Measurements from ENCODE around the gene ZNF584.
A peak's percentile ranks its signal among the peaks of the same experiment; 100 is the strongest.
"Not testable (repeated sequence)": the region's sequence is repeated elsewhere in the genome, so short reads cannot be mapped to it uniquely, and the experiment has no call there.

The ZNF584 gene

DNA sequence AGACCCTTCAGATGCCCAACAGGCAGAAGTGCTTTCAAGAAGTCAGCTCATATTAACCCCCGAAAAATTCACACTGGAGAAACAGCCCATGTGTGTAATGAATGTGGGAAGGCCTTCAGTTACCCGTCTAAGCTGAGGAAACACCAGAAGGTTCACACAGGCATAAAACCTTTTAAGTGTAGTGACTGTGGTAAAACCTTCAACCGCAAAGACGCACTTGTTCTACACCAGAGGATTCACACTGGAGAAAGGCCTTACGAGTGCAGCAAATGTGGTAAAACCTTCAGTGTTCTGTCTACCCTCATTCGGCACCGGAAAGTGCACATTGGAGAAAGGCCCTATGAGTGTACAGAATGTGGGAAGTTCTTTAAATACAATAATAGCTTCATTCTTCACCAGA lies 8.6 kb downstream of the ZNF584 start:
- ChIA-PET CTCF (interaction anchor here (1.2 to 2.1 kb wide), 2 partner anchors 9 to 11 kb away, joined by 3 to 6 read pairs; partner anchors contain the start of gene ZNF584), POLR2A (no interaction called here)
- DNase-seq (ENCODE audit: low read depth, low spot score): no peak
- no peak overlapping the region for H3K4me3 ChIP-seq (ENCODE audit: low read depth, low read length)
- TF ChIP-seq, protein P1, sequence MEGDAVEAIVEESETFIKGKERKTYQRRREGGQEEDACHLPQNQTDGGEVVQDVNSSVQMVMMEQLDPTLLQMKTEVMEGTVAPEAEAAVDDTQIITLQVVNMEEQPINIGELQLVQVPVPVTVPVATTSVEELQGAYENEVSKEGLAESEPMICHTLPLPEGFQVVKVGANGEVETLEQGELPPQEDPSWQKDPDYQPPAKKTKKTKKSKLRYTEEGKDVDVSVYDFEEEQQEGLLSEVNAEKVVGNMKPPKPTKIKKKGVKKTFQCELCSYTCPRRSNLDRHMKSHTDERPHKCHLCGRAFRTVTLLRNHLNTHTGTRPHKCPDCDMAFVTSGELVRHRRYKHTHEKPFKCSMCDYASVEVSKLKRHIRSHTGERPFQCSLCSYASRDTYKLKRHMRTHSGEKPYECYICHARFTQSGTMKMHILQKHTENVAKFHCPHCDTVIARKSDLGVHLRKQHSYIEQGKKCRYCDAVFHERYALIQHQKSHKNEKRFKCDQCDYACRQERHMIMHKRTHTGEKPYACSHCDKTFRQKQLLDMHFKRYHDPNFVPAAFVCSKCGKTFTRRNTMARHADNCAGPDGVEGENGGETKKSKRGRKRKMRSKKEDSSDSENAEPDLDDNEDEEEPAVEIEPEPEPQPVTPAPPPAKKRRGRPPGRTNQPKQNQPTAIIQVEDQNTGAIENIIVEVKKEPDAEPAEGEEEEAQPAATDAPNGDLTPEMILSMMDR (IDR thresholded peaks at IDR 0.05; ENCODE audit: insufficient read depth, low read length, missing control alignments): no peak

DNA sequence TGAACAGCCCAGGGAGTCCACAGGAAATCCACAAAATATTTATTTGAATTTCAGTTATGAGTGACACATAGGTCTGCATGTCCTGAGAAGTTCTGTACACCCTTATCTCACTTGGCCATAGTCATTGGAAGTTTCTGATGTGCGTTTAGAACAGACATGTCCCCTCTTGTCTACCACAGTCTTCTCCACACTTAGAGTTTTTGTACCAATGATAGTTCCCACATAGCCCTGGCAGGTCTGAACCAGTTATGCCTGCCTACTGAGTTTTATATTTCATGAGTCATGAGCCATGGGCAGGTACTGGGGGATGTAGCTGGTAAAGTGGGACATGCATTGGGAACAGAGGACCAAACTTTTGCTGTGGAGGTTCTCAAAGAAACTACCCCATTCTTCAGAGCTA lies 20.2 kb downstream of the ZNF584 start:
- TF ChIP-seq, protein P1 (IDR thresholded peaks at IDR 0.05; ENCODE audit: insufficient read depth, low read length, missing control alignments): no peak
- DNase-seq (ENCODE audit: low read depth, low spot score): no peak
- ChIA-PET POLR2A (no interaction called here), CTCF (no interaction called here)
- no peak overlapping the region for H3K4me3 ChIP-seq (ENCODE audit: low read depth, low read length)

DNA sequence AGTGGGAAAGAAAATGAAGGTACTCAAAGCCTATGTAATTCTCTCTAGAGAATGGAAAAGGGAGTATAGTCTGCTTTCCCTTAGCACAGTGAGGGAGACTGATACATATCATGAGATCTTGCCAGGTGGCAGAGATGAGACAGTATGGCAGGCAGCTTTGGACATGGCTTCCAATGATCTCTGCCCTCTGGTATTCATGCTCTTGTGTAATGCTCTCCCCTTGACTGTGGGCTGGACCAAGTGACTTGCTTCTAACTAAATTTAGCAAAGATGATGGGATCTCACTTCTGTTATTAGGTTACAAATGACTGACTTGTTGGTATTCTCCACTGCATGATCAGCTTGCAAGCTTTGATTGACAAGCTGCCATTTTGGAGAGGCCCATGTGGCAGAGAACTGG lies 21.3 kb downstream of the ZNF584 start:
- CTCF ChIA-PET: interaction anchor here (1.1 kb wide), 1 partner anchor 21 kb away, joined by 3 read pairs; no protein-coding TSS in a partner anchor
- TF ChIP-seq, protein P1 (IDR thresholded peaks at IDR 0.05; ENCODE audit: insufficient read depth, low read length, missing control alignments): no peak
- POLR2A ChIA-PET: interaction anchor here (1.0 kb wide), 1 partner anchor 10 kb away, joined by 3 read pairs; the partner anchor contains the start of gene ZNF132
- no peak overlapping the region for H3K4me3 ChIP-seq (ENCODE audit: low read depth, low read length)
- no peak for DNase-seq (ENCODE audit: low read depth, low spot score)

DNA sequence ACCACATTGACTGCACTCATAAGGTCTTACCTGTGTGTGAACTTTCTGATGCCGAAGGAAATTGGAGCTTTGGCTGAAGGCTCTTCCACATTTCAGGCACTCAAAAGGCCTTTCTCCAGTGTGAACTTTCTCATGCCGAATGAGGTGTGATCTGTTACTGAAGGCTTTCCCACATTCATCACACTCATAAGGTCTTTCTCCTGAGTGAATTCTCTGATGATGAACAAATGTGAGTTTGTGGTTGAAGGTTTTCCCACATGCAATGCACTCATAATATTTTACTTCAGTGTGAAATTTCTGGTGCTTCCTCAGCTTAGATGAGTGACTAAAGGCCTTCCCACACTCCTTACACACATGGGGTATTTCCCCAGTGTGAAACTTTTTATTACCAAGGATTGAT lies 25.8 kb downstream of the ZNF584 start:
- ChIA-PET CTCF (interaction anchor here (0.7 kb wide), 2 partner anchors 15 to 20 kb away, joined by 3 read pairs; no protein-coding TSS in a partner anchor), POLR2A (no interaction called here)
- no peak for DNase-seq (ENCODE audit: low read depth, low spot score)
- TF ChIP-seq, protein P1 (IDR thresholded peaks at IDR 0.05; ENCODE audit: insufficient read depth, low read length, missing control alignments): no peak
- H3K4me3 ChIP-seq (ENCODE audit: low read depth, low read length): no peak overlapping the region

DNA sequence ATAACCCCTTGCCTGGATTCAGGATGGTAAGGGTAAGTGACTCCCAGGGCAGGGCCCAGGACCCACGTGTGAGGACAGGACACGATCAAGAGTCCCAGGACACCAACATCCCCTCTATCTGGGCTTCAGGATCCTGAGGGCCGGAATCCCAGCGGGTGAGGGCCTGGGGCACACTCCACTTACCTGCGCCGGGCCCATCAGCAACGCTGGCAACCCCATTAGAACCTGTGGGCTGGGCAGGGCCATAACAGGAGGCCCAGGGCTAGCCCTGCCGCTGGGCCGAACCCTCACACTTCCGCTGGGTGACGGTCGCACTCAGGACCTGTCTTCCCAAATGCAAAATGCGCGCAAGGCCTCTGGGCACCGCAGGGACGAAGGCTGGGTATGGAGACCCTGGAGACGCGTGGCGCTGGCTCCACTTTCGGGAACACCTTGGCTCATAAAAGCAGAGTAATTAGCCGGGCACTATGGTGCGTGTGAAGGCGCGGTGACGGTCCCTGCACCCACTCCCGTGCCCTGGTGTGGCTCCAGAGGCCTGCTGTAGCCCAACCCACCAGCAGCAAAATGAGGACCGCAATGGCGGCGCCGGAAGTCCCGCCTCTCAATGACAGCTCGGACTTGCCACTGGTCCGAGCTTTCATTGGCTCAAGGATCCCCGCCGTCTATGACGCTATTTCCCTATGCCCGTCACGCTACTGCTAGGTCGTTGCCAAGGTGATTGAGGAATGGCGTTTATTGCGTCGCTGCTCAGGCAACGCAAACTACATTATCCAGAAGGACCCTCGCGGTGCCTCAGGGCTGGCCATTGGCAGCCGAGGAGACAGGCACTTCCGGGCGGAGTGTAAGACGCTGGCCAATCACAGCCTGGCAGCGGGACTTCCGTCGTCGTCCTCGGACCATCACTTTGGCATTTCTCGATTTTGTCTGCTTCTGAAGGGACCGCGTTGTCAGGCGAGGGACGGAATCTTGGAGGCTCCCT lies 31.4 kb downstream of the ZNF584 start, which contains the start of gene ZNF132:
ZNF132 (minus strand) TSS at position 578 of the 979 bp plus-strand sequence; CDS start at position 246, 332 bp downstream.
- H3K4me3 ChIP-seq (ENCODE audit: low read depth, low read length): peak within 1 kb of the TSS; percentile 92
- TF ChIP-seq, protein P1 (IDR thresholded peaks at IDR 0.05; ENCODE audit: insufficient read depth, low read length, missing control alignments): no peak
- DNase-seq (ENCODE audit: low read depth, low spot score): peak; percentile 98
- CTCF ChIA-PET: no interaction called here
- POLR2A ChIA-PET: interaction anchor here (0.8 to 1.0 kb wide), 5 partner anchors 10 to 79 kb away, joined by 3 to 5 read pairs (median 3); partner anchors contain the start of genes ZBTB45 and ZNF584

DNA sequence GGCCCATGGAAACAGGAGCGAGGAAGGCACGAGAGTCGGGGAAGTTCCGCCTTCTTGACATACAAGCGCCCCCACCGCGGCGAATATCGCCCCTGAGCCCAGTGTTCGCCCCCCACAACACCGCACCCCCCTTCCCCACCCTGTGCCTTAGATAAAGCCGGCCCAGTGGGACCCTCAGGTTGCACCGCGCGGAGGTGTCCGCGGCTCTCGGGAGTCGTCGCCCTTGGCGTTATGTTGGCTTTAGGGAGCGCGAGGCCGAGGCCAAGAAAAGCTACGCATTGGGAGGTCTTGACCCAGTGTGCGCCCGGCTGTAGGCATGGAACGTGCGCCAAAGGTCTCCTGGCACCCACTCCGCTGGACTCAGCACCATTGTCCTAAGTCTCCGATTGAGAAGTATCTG lies 32.1 kb downstream of the ZNF584 start:
- TF ChIP-seq, protein P1 (IDR thresholded peaks at IDR 0.05; ENCODE audit: insufficient read depth, low read length, missing control alignments): no peak
- H3K4me3 ChIP-seq (ENCODE audit: low read depth, low read length): peak overlapping the region; percentile 92
- POLR2A ChIA-PET: interaction anchor here (0.8 to 1.0 kb wide), 5 partner anchors 11 to 79 kb away, joined by 3 to 5 read pairs (median 3); partner anchors contain the start of genes ZBTB45 and ZNF584
- CTCF ChIA-PET: no interaction called here
- no peak for DNase-seq (ENCODE audit: low read depth, low spot score)

DNA sequence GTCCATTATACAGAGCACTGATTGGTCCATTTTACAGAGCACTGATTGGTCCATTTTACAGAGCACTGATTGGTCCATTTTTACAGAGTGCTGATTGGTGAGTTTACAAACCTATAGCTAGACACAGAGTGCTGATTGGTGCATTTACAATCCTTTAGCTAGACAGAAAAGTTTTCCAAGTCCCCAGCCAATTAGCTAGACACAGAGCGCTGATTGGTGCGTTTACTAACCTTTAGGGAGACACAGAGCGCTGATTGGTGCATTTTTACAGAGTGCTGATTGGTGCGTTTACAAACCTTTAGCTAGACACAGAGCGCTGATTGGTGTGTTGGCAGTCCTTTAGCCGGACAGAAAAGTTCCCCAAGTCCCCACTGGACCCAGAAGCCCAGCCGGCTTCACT lies 34.5 kb downstream of the ZNF584 start:
- POLR2A ChIA-PET; H3K4me3 ChIP-seq (ENCODE audit: low read depth, low read length); DNase-seq (ENCODE audit: low read depth, low spot score); CTCF ChIA-PET: not testable (repeated sequence)

DNA sequence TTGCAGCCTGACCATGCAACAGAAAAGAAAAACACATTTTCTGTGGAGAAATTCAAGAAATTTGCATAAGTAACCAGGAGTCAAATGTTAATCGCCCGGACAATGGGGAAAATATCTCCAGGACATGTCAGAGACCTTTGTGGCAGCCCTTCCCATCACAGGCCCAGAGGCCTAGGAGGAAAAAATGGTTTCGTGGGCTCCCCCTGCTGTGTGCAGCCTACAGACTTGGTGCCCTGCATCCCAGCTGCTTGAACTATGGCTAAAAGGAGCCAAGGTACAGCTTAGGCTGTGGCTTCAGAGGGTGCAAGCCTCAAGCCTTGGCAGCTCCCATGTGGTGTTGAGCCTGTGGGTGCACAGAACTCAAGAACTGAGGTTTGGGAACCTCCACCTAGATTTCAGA lies 40.4 kb downstream of the ZNF584 start:
- CTCF ChIA-PET; DNase-seq (ENCODE audit: low read depth, low spot score); POLR2A ChIA-PET; H3K4me3 ChIP-seq (ENCODE audit: low read depth, low read length): not testable (repeated sequence)

DNA sequence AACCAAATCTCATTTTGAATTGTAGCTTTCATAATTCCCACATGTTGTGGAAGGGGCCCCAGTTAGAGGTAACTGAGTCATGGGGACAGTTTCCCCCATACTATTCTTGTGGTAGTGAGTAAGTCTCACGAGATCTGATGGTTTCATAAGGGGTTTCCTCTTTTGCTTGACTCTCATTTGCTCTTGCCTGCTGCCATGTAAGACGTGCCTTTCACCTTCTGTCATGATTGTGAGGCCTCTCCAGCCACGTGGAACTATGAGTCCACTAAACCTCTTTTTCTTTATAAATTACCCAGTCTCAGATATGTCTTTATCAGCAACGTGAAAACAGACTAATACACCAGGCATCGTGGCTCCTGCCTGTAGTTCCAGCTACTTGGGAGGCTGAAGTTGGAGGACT lies 41.5 kb downstream of the ZNF584 start:
- POLR2A ChIA-PET; H3K4me3 ChIP-seq (ENCODE audit: low read depth, low read length); CTCF ChIA-PET; DNase-seq (ENCODE audit: low read depth, low spot score): not testable (repeated sequence)

Measured in AG04449 (cell line).